K562 (cell line): ENCODE measurements around the gene GRIK1.

Experiments used
- CTCF ChIP-seq, 3 experiments: IDR thresholded peaks in 2 of 3; conservative IDR thresholded peaks in 1 of 3; 2 replicates each; pipeline ENCODE4 v1.5.1; 2011 to 2012; ENCODE audit warnings: low read length in 3 of 3, mild to moderate bottlenecking in 3 of 3, control low read depth in 2 of 3, improper control_type of control experiment in 1 of 3, inconsistent platforms in 1 of 3, low read depth in 1 of 3, mixed read lengths in 1 of 3, moderate library complexity in 1 of 3; ENCODE audit not compliant: insufficient read depth in 2 of 3
- MTA1 ChIP-seq: fragments of 450-650 bp; IDR thresholded peaks from 2 replicates; pipeline ENCODE4 v1.6.1; 2017; ENCODE audit warnings: borderline replicate concordance

GRCh38 chr21:29582855-29583254, 356.9 kb downstream of the GRIK1 start:
- no peak for TF ChIP-seq MTA1
- TF ChIP-seq CTCF (IDR thresholded peaks at IDR 0.05 in 2 of 3, conservative IDR thresholded peaks at IDR 0.05 in 1 of 3; ENCODE audit: insufficient read depth in 2 of 3, low read depth in 1 of 3, low read length in 3 of 3) = no peak
